Body of pancreas (tissue), 4 donors: ENCODE measurements around the gene CCL26.

Experiments
- POLR2A ChIP-seq, 3 donors: fragments of 450-650 bp; IDR thresholded peaks; one replicate each; pipeline ENCODE4 v1.6.1; 2016; ENCODE audit warnings: antibody characterized with exemption in 3 of 3, mild to moderate bottlenecking in 2 of 3
- TF ChIP-seq, protein P1 (sequence below), 7 experiments: fragments of 450-650 bp in 4 of 7; fragments of 200-600 bp in 3 of 7; sonication (generic) in 3 of 7; IDR thresholded peaks; one replicate each; pipeline ENCODE4 v1.5.1; 2016 to 2019; ENCODE audit warnings: antibody characterized with exemption in 7 of 7

DNA sequence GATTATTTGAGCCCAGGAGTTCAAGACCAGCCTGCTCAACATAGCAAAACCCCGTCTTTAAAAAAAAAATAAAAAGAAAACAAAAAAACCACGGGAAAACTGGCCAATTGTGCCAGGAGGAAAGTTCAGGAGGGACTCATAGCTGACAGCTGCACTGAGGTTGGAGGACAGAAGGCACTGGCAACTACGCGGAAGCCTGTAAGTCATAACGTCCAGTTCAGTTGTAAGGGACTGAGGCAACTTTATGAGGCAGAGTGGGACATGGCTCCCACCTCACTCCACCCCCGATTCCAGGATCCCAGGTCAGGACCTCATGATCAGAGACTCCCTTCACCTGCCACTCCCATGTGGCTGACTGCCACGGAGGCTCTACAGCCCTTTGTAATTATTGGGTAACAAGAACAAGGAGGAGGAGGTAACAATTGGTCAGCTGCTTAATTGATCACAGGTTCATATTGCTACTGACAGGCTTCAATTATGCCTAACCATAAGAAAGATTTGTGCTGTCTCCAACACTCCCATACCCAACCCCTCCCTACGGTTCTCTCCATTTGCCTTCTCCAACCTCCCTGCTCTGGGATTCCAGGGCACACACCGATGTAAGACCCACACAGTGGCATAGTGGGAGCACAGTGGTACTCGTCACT lies 43.5 kb upstream of the CCL26 start:
- TF ChIP-seq, protein P1, sequence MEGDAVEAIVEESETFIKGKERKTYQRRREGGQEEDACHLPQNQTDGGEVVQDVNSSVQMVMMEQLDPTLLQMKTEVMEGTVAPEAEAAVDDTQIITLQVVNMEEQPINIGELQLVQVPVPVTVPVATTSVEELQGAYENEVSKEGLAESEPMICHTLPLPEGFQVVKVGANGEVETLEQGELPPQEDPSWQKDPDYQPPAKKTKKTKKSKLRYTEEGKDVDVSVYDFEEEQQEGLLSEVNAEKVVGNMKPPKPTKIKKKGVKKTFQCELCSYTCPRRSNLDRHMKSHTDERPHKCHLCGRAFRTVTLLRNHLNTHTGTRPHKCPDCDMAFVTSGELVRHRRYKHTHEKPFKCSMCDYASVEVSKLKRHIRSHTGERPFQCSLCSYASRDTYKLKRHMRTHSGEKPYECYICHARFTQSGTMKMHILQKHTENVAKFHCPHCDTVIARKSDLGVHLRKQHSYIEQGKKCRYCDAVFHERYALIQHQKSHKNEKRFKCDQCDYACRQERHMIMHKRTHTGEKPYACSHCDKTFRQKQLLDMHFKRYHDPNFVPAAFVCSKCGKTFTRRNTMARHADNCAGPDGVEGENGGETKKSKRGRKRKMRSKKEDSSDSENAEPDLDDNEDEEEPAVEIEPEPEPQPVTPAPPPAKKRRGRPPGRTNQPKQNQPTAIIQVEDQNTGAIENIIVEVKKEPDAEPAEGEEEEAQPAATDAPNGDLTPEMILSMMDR (IDR thresholded peaks at IDR 0.05) = no peak
- no peak for TF ChIP-seq POLR2A (IDR thresholded peaks at IDR 0.05)
